Large intestine (tissue), 3 donors: ENCODE measurements around the gene IGFL4. TPM values are rescaled to one million over a fixed set of nuclear protein-coding genes. Genes with fewer than 3 reads are reported as not detected.
A peak's percentile ranks its signal among the peaks of the same experiment; 100 is the strongest.

Experiments used
- DNase-seq, 2 donors: peaks; one replicate each; pipeline versions ENCODE4 v3.0.0 to v3.0.0-alpha.2; 2013
- H3K27ac ChIP-seq: one replicate; pipeline ENCODE4 v1.5.1; 2013; ENCODE audit warnings: low read length
- H3K27me3 ChIP-seq: 2 replicates; pipeline ENCODE4 v1.6.1; 2013; ENCODE audit warnings: low read length; ENCODE audit not compliant: control insufficient read depth, insufficient read depth
- H3K36me3 ChIP-seq: 2 replicates; pipeline ENCODE4 v1.6.1; 2013; ENCODE audit warnings: low read length; ENCODE audit not compliant: control insufficient read depth, insufficient read depth
- H3K4me1 ChIP-seq: one replicate; pipeline ENCODE4 v1.6.1; 2013; ENCODE audit warnings: low read length; ENCODE audit not compliant: control insufficient read depth, insufficient read depth
- H3K4me3 ChIP-seq: one replicate; pipeline ENCODE4 v1.5.1; 2013; ENCODE audit warnings: low read length
- H3K9me3 ChIP-seq: one replicate; pipeline ENCODE4 v1.6.1; 2013; ENCODE audit warnings: mild to moderate bottlenecking, low read depth, low read length, moderate library complexity; ENCODE audit not compliant: control insufficient read depth
- WGBS: methylation state at CpG from one replicate; pipeline ENCODE4 v1.1.5; 2013; ENCODE audit warnings: low lambda C conversion rate; ENCODE audit not compliant: insufficient coverage; 5-methylcytosine and 5-hydroxymethylcytosine counted together
- polyA plus RNA-seq: library from polyadenylated mRNA; unstranded; fragments of 120-200 nt; gene quantifications from one replicate; pipeline ENCODE4 v1.2.1, GENCODE V29; 2013

The IGFL4 gene
- polyA plus RNA-seq, 1 donor, result 0.36 TPM

- Histone ChIP-seq H3K9me3 (peaks cover 4% of the 10 kb centered on the region), H3K4me1 (no peaks in the 10 kb centered on the region), H3K36me3 (peaks cover 4% of the 10 kb centered on the region), H3K27ac (no peak overlapping the region), H3K27me3 (peaks cover 25% of the 10 kb centered on the region), H3K4me3 (no peak overlapping the region)
- WGBS, result no CpG with 5 or more reads among the region's 12 CpGs
- DNase-seq, result no peak
Observed at GRCh38 chr19:46022061-46022430, 18.8 kb downstream of the IGFL4 start.

GRCh38 chr19:46021531-46022041, 19.2 kb downstream of the IGFL4 start:
- no peak for DNase-seq
- WGBS, result no CpG with 5 or more reads among the region's 11 CpGs
- Histone ChIP-seq H3K27me3 (peaks cover 26% of the 10 kb centered on the region), H3K9me3 (peaks cover 4% of the 10 kb centered on the region), H3K36me3 (peaks cover 4% of the 10 kb centered on the region), H3K27ac (no peak overlapping the region), H3K4me3 (no peak overlapping the region), H3K4me1 (no peaks in the 10 kb centered on the region)

GRCh38 chr19:46020819-46021125, 20.0 kb downstream of the IGFL4 start:
- peaks cover 5% of the 10 kb centered on the region for H3K4me1 ChIP-seq
- H3K27me3 ChIP-seq, result peaks cover 33% of the 10 kb centered on the region
- DNase-seq, result no peak
- H3K4me3 ChIP-seq, result no peak overlapping the region
- H3K9me3 ChIP-seq, result peaks cover 4% of the 10 kb centered on the region
- peaks cover 4% of the 10 kb centered on the region for H3K36me3 ChIP-seq
- WGBS, result no CpG with 5 or more reads among the region's 7 CpGs
- no peak overlapping the region for H3K27ac ChIP-seq

- peaks cover 4% of the 10 kb centered on the region for H3K36me3 ChIP-seq
- peaks cover 46% of the 10 kb centered on the region for H3K27me3 ChIP-seq
- H3K9me3 ChIP-seq, result peaks cover 4% of the 10 kb centered on the region
- H3K4me1 ChIP-seq, result peaks cover 14% of the 10 kb centered on the region
- no peak overlapping the region for H3K4me3 ChIP-seq
- no peak overlapping the region for H3K27ac ChIP-seq
- DNase-seq, result no peak
- no CpG with 5 or more reads among the region's 13 CpGs for WGBS
Observed at GRCh38 chr19:46019270-46019669, 21.5 kb downstream of the IGFL4 start.

GRCh38 chr19:46018729-46019251, 22.0 kb downstream of the IGFL4 start:
- Histone ChIP-seq H3K9me3 (peaks cover 4% of the 10 kb centered on the region), H3K27ac (no peak overlapping the region), H3K4me1 (peaks cover 14% of the 10 kb centered on the region), H3K4me3 (no peak overlapping the region), H3K27me3 (peaks cover 46% of the 10 kb centered on the region), H3K36me3 (peaks cover 4% of the 10 kb centered on the region)
- no peak for DNase-seq
- WGBS, result no CpG with 5 or more reads among the region's 10 CpGs

- H3K9me3 ChIP-seq, result peaks cover 4% of the 10 kb centered on the region
- H3K27ac ChIP-seq, result no peak overlapping the region
- WGBS, result no CpG with 5 or more reads among the region's 15 CpGs
Observed at GRCh38 chr19:46017874-46018675, 22.7 kb downstream of the IGFL4 start.

GRCh38 chr19:46017095-46017429, 23.7 kb downstream of the IGFL4 start:
- H3K27ac ChIP-seq, result no peak overlapping the region
- no peaks in the 10 kb centered on the region for H3K9me3 ChIP-seq
- H3K4me1 ChIP-seq, result peaks cover 14% of the 10 kb centered on the region
- WGBS, result no CpG with 5 or more reads among the region's 7 CpGs
- peaks cover 38% of the 10 kb centered on the region for H3K27me3 ChIP-seq
- no peak for DNase-seq
- no peak overlapping the region for H3K4me3 ChIP-seq
- peaks cover 4% of the 10 kb centered on the region for H3K36me3 ChIP-seq

More at GRCh38 chr19:46017874-46018675, 22.7 kb downstream of the IGFL4 start:
- peaks cover 14% of the 10 kb centered on the region for H3K4me1 ChIP-seq
- no peak overlapping the region for H3K4me3 ChIP-seq
- no peak for DNase-seq
- peaks cover 4% of the 10 kb centered on the region for H3K36me3 ChIP-seq
- H3K27me3 ChIP-seq, result peaks cover 45% of the 10 kb centered on the region

- no CpG with 5 or more reads among the region's 48 CpGs for WGBS
- peaks cover 4% of the 10 kb centered on the region for H3K36me3 ChIP-seq
- peaks cover 34% of the 10 kb centered on the region for H3K27me3 ChIP-seq
- H3K9me3 ChIP-seq, result no peaks in the 10 kb centered on the region
- peak; percentile 66 to 73 for DNase-seq
- no peak overlapping the region for H3K27ac ChIP-seq
- peak overlapping the region; percentile 61 for H3K4me3 ChIP-seq
- peaks cover 14% of the 10 kb centered on the region for H3K4me1 ChIP-seq
Observed at GRCh38 chr19:46016426-46017094, 24.2 kb downstream of the IGFL4 start.

GRCh38 chr19:46015687-46016425, 24.9 kb downstream of the IGFL4 start:
- peak overlapping the region; percentile 61 for H3K4me3 ChIP-seq
- peaks cover 4% of the 10 kb centered on the region for H3K36me3 ChIP-seq
- no peaks in the 10 kb centered on the region for H3K9me3 ChIP-seq
- H3K4me1 ChIP-seq, result peaks cover 14% of the 10 kb centered on the region
- no peak for DNase-seq
- peaks cover 34% of the 10 kb centered on the region for H3K27me3 ChIP-seq
- H3K27ac ChIP-seq, result no peak overlapping the region
- WGBS, result no CpG with 5 or more reads among the region's 63 CpGs
